GM23248 (cell line): ENCODE measurements around the gene PCLO.

Source experiments
- EZH2 ChIP-seq: fragments of 200-600 bp; sonication (generic); IDR thresholded peaks from 2 replicates; pipeline ENCODE4 v1.6.1; 2018; ENCODE audit warnings: antibody characterized with exemption, mild to moderate bottlenecking; ENCODE audit not compliant: insufficient read depth, poor library complexity, severe bottlenecking
- EZH2phosphoT487 ChIP-seq: fragments of 200-600 bp; sonication (generic); IDR thresholded peaks from 2 replicates; pipeline ENCODE4 v1.6.1; 2018; ENCODE audit warnings: antibody characterized with exemption, moderate library complexity, mild to moderate bottlenecking, low read depth; ENCODE audit not compliant: insufficient read depth

GRCh38 chr7:83117466-83117865 is 45.2 kb downstream of the PCLO start:
- TF ChIP-seq EZH2 (no peak), EZH2phosphoT487 (no peak)
